ENCODE results near the gene SYT2.
"Not testable (repeated sequence)": the region's sequence is repeated elsewhere in the genome, so short reads cannot be mapped to it uniquely, and the experiment has no call there.

DNA sequence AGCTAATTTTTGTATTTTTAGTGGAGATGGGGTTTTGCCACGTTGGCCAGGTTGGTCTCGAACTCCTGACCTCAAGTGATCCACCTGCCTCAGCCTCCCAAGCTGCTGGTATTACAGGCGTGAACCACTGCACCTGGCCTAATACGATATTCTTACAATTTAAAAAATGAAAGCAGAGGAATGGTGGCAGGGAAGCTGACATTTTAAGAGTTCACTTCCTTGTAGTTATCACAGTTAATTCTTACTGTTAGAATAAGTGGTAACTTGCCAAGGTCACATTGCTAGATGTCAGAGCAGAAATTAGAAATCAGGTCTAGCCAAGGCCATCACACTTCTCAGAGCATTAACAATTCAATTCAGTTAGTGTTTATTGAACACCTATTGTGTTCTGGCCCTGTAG, 154.2 kb downstream of the SYT2 start:
- TF ChIP-seq, protein P1, sequence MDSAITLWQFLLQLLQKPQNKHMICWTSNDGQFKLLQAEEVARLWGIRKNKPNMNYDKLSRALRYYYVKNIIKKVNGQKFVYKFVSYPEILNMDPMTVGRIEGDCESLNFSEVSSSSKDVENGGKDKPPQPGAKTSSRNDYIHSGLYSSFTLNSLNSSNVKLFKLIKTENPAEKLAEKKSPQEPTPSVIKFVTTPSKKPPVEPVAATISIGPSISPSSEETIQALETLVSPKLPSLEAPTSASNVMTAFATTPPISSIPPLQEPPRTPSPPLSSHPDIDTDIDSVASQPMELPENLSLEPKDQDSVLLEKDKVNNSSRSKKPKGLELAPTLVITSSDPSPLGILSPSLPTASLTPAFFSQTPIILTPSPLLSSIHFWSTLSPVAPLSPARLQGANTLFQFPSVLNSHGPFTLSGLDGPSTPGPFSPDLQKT (CRISPR knock-in tag; IDR thresholded peaks at IDR 0.05; ENCODE audit: borderline replicate concordance) = not testable (repeated sequence)
- TF ChIP-seq ZBTB1 (CRISPR knock-in tag; IDR thresholded peaks at IDR 0.05; ENCODE audit: borderline replicate concordance); PHF20 (CRISPR knock-in tag; IDR thresholded peaks at IDR 0.05); NR1H2 (CRISPR knock-in tag; IDR thresholded peaks at IDR 0.05; ENCODE audit: borderline replicate concordance, low read depth); ZNF549 (CRISPR knock-in tag; IDR thresholded peaks at IDR 0.05); HNRNPUL1 (IDR thresholded peaks at IDR 0.05; ENCODE audit: low read depth, low read length); MAFG (CRISPR knock-in tag; IDR thresholded peaks at IDR 0.05); ZNF232 (CRISPR knock-in tag; IDR thresholded peaks at IDR 0.05; ENCODE audit: borderline replicate concordance); POLR2A (IDR thresholded peaks at IDR 0.05; ENCODE audit: insufficient read depth in 1 of 2, low read depth in 2 of 2, low read length in 2 of 2): not testable (repeated sequence)
- TF ChIP-seq, protein P2, sequence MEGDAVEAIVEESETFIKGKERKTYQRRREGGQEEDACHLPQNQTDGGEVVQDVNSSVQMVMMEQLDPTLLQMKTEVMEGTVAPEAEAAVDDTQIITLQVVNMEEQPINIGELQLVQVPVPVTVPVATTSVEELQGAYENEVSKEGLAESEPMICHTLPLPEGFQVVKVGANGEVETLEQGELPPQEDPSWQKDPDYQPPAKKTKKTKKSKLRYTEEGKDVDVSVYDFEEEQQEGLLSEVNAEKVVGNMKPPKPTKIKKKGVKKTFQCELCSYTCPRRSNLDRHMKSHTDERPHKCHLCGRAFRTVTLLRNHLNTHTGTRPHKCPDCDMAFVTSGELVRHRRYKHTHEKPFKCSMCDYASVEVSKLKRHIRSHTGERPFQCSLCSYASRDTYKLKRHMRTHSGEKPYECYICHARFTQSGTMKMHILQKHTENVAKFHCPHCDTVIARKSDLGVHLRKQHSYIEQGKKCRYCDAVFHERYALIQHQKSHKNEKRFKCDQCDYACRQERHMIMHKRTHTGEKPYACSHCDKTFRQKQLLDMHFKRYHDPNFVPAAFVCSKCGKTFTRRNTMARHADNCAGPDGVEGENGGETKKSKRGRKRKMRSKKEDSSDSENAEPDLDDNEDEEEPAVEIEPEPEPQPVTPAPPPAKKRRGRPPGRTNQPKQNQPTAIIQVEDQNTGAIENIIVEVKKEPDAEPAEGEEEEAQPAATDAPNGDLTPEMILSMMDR (CRISPR knock-in tag; IDR thresholded peaks at IDR 0.05) = not testable (repeated sequence)
- TF ChIP-seq, protein P3, sequence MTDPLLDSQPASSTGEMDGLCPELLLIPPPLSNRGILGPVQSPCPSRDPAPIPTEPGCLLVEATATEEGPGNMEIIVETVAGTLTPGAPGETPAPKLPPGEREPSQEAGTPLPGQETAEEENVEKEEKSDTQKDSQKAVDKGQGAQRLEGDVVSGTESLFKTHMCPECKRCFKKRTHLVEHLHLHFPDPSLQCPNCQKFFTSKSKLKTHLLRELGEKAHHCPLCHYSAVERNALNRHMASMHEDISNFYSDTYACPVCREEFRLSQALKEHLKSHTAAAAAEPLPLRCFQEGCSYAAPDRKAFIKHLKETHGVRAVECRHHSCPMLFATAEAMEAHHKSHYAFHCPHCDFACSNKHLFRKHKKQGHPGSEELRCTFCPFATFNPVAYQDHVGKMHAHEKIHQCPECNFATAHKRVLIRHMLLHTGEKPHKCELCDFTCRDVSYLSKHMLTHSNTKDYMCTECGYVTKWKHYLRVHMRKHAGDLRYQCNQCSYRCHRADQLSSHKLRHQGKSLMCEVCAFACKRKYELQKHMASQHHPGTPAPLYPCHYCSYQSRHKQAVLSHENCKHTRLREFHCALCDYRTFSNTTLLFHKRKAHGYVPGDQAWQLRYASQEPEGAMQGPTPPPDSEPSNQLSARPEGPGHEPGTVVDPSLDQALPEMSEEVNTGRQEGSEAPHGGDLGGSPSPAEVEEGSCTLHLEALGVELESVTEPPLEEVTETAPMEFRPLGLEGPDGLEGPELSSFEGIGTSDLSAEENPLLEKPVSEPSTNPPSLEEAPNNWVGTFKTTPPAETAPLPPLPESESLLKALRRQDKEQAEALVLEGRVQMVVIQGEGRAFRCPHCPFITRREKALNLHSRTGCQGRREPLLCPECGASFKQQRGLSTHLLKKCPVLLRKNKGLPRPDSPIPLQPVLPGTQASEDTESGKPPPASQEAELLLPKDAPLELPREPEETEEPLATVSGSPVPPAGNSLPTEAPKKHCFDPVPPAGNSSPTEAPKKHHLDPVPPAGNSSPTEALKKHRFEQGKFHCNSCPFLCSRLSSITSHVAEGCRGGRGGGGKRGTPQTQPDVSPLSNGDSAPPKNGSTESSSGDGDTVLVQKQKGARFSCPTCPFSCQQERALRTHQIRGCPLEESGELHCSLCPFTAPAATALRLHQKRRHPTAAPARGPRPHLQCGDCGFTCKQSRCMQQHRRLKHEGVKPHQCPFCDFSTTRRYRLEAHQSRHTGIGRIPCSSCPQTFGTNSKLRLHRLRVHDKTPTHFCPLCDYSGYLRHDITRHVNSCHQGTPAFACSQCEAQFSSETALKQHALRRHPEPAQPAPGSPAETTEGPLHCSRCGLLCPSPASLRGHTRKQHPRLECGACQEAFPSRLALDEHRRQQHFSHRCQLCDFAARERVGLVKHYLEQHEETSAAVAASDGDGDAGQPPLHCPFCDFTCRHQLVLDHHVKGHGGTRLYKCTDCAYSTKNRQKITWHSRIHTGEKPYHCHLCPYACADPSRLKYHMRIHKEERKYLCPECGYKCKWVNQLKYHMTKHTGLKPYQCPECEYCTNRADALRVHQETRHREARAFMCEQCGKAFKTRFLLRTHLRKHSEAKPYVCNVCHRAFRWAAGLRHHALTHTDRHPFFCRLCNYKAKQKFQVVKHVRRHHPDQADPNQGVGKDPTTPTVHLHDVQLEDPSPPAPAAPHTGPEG (CRISPR knock-in tag; IDR thresholded peaks at IDR 0.05) = not testable (repeated sequence)
- TF ChIP-seq, protein P4, sequence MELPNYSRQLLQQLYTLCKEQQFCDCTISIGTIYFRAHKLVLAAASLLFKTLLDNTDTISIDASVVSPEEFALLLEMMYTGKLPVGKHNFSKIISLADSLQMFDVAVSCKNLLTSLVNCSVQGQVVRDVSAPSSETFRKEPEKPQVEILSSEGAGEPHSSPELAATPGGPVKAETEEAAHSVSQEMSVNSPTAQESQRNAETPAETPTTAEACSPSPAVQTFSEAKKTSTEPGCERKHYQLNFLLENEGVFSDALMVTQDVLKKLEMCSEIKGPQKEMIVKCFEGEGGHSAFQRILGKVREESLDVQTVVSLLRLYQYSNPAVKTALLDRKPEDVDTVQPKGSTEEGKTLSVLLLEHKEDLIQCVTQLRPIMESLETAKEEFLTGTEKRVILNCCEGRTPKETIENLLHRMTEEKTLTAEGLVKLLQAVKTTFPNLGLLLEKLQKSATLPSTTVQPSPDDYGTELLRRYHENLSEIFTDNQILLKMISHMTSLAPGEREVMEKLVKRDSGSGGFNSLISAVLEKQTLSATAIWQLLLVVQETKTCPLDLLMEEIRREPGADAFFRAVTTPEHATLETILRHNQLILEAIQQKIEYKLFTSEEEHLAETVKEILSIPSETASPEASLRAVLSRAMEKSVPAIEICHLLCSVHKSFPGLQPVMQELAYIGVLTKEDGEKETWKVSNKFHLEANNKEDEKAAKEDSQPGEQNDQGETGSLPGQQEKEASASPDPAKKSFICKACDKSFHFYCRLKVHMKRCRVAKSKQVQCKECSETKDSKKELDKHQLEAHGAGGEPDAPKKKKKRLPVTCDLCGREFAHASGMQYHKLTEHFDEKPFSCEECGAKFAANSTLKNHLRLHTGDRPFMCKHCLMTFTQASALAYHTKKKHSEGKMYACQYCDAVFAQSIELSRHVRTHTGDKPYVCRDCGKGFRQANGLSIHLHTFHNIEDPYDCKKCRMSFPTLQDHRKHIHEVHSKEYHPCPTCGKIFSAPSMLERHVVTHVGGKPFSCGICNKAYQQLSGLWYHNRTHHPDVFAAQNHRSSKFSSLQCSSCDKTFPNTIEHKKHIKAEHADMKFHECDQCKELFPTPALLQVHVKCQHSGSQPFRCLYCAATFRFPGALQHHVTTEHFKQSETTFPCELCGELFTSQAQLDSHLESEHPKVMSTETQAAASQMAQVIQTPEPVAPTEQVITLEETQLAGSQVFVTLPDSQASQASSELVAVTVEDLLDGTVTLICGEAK (IDR thresholded peaks at IDR 0.05) = not testable (repeated sequence)
- TF ChIP-seq, protein P4 (CRISPR knock-in tag; IDR thresholded peaks at IDR 0.05) = not testable (repeated sequence)
